Ureter (tissue), 1 donor: ENCODE measurements around the gene TMEM150A. TPM values are rescaled to one million over a fixed set of nuclear protein-coding genes. Genes with fewer than 3 reads are reported as not detected.
"Not testable (repeated sequence)": the region's sequence is repeated elsewhere in the genome, so short reads cannot be mapped to it uniquely, and the experiment has no call there.

Source experiments
- DNase-seq: peaks from one replicate; pipeline ENCODE4 v3.0.0-alpha.2; 2020; ENCODE audit warnings: low spot score
- total RNA-seq: library from RNA; stranded (reverse); gene quantifications from one replicate; pipeline ENCODE4 v1.2.4, GENCODE V29; 2023
- donor health status: DM: yes; HTN: yes; CAD: no.

Gene TMEM150A
- total RNA-seq, 1 donor from 2014 or later = 19.5 TPM

DNA sequence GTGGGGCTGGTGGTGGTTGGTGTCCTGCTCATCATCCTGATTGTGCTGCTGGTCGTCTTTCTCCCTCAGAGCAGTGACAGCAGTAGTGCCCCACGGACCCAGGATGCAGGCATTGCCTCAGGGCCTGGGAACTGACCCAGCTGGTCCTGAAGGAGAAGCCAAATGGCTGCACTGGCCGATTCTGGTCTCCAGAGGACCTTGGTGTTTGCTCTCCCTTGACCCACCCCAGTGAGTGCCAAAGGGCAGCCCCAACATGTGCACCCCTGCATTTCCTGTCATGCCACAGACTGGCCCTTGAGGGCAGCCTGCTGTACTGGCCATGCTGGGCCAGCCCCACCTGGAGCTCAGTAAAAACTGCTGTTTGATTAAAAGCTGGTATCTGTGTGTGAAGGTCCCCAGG lies 9.5 kb downstream of the TMEM150A start:
- DNase-seq = no peak

DNA sequence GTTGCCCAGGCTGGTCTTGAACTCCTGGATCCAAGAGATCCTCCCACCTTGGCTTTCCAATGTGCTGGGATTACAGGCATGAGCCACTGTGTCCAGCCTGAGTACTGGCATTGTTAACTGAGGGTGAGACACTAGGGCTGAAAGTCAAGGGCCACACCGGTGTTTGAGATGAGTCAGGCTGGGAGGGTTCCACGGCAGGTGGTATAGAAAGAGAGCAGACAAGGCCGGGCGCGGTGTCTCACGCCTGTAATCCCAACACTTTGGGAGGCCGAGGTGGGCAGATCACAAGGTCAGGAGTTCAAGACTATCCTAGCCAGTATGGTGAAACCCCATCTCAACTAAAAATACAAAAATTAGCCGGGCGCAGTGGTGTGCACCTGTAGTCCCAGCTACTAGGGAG lies 10.2 kb downstream of the TMEM150A start:
- DNase-seq = not testable (repeated sequence)

DNA sequence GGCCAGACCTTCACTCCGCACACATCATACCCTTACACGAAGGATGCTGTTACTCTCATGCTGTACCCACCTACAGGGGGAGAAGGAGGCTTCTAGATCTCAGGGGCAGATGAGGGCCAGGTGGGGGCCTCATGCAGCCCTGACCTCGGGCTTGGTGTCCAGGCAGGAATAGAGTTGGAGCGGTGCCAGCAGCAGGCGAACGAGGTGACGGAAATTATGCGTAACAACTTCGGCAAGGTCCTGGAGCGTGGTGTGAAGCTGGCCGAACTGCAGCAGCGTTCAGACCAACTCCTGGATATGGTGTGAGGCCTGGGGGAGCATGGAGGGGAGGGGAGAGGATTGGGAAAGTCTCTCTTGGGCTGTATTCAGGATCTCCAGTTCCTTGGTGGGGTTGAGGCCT lies 10.9 kb downstream of the TMEM150A start:
- DNase-seq = no peak

DNA sequence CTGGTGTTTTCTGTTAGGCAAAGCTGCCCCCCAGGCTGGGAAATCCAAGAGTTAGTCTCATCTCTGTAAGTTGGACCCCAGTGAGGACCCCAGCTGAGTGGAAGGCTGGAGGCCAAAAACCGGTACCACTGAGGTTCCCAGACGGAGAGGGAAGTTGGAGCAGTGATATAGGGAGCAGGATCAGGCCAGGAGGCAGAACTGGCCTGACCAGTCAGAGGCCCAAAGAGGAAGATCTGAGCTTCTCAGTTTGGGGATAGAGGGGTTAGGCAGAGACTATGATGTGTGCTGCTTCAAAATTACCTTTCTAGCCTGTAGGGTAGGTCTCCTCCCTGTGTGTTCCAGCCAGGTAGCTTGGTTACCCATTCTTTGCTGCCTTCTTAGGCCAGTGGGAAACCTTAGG lies 11.5 kb downstream of the TMEM150A start:
- DNase-seq = no peak

DNA sequence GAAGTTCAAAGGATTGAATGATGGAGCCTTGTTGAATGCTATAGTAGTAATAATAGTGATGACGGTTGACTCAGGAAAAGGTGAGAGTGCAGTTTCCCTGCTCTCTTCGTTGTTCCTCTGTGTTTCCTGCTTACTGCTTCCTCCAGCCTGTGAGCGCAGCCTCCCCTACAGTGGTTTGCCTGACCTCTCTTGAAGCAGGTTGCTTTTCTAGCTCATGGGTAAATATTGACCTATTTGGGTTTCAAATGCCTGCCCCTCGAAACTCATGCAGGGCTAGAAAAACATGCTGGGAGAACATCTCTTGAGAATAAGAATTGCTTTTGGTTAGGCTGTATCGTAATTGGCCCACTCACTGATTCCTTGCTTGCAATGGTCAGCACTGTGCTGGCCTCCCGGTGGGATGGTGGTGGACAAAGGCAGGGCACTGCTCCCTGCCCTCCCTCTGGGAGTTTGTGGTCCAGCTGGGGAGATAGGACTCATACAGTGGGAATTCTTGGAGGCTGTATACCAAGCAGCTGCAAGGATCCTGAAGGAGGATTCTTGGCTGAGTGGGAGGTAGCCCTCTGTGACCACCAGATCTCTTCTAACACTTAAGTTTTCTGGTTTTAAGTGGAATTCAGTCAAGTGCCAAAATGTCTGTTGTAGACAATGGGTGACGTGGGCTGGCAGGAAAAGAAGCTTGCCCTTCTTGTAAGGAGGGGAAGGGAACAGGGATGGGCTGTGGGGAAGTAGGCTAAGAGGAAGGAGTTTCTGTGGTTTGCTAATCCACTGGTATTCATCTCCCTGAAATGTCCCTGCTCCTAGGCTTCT lies 12.3 kb downstream of the TMEM150A start:
- DNase-seq = no peak

DNA sequence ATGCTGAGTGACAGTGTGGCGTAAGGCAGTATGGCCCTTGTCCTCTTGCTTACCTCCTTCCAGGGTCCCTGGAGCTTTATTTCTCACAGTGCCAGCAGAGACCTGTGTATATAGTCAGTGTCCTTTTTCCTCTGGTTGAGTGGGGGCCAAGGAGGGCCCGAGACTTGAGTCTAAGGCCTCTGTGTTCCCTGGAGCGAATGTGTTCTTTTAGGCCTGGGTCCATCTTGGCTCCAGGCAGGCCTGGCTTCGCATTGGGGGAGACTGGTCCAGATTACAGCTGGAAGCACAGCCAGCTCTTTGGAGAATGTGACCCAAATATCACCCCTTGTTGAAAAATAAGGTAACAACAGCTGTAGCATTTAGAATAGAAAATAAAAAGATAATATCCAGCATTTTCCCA lies 13.3 kb downstream of the TMEM150A start:
- DNase-seq = no peak

DNA sequence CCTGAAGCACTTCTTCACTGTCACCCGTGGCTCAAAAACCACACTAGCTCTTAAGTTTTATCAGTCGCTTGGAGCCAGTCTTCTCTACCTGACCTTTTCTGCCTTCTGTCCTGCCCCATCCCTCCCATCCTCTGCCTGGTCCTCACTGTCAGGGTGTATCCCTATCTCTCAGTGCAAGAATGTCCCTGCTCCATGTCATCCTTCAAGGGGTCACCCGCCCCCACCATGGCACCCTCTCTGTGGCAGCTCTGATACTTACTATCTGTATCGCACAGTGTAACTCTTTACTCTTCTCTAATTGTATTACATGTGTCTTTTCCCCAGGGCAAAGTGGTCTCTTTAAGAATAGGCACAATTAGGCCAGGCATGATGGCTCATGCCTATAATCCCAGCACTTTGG lies 13.9 kb downstream of the TMEM150A start:
- no peak for DNase-seq

DNA sequence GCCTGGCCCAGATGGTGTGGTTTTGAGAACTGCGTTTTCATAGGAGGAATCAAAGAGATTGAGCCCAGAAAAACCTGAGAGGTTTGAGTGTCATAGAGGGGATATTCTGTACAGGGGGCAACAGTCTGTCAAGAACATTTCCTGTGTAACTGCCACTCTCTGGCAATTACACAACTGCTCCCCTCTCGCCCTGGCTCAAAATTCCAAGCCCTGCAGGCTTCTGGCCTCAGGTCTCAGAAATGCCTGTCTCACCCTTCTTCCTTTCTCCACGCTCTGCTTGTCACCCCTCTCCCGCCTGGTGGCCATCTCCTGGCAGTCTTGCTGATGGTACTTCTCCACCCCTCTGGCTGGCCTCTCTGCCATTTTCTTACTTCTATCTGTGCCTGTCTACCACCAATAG lies 14.3 kb downstream of the TMEM150A start:
- no peak for DNase-seq

DNA sequence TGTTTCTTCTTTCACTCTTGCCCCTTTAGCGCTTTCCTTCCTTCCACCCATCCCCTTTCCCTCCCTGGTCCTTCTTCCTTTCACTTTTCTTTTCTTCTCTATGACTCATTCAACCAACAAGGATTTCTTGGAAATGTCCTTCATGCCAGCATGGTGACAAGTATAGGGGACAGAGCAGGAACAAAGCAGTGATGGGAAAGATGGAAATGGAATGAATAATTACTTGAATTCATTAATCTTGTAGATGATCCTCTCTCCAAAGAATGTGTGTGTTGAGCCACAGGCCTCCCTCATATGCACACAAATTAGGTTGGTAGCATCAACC lies 16.8 kb downstream of the TMEM150A start:
- no peak for DNase-seq

DNA sequence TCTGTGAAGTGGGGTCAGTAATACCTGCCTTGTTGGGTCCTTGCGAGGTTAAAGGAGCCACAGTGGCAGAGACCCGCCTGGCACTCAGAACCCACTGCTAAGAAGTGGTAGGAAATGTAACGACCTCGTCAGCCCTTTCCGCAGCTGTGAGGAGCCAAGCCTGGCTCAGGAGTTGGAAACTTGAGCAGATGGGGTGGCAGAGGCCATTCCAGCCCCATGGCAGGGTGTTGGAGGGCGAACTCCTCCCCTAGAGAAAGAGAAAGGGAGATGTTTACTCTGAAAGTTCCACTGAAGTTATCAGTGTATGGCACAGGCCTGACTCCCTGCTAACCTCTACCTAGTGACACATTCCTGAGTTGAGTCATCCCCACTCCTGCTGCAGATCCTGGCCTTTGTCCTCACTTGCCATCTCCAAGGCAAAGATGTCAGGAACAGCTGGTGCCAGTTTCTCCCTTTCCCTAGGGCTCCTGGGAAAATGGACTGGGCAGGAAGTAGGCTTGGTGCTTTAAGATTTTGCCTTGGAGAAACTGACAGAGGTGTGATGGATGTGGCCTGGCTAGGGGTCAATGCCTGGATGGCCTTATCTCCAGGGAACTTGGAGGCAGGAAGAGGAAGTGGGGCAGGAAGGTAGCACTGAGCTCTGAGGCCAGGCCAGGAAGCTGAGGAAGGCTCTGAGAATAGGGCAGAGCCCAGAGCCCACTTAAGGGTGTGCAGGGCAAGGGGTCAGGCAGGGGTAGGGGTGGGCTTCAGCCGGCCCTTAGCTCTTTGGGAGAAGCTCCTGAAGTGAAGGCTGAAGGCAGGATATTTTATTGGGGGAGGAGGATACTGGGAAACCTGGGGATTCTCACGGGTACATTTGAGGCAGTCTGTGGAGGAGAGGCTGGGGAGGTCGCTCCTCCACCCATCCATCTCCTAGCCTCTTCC lies 17.4 kb downstream of the TMEM150A start:
- DNase-seq = no peak

DNA sequence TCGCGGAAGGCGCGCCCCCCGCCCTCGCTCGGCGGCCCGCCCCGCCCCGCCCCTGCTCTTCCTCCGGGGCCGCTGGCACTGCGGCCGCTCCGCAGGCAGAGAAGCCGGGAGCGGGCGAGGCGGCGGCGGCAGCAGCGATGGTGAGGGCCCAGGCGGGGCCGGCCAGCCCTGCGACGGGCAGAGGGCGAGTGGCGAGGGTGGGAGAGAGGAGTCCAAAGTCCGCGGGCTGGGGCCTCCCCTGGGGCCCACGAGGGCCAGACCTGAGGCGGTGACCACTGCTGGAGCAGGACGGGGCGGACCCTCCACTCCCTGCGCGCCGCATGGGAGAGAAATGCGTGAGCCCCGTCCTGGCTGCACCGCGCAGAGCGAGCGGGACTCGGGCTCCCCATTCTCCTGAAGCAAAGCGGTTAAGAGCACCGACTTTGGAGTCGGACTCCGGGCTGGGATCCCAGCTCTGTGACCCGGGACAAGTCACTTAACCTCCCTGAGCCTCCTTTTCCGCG lies 18.1 kb downstream of the TMEM150A start, which contains the start of gene VAMP5:
Gene VAMP5 (plus strand): TSS at position 78 of the 503 bp plus-strand sequence. CDS start 60 bp downstream, at position 138.
- no peak for DNase-seq

DNA sequence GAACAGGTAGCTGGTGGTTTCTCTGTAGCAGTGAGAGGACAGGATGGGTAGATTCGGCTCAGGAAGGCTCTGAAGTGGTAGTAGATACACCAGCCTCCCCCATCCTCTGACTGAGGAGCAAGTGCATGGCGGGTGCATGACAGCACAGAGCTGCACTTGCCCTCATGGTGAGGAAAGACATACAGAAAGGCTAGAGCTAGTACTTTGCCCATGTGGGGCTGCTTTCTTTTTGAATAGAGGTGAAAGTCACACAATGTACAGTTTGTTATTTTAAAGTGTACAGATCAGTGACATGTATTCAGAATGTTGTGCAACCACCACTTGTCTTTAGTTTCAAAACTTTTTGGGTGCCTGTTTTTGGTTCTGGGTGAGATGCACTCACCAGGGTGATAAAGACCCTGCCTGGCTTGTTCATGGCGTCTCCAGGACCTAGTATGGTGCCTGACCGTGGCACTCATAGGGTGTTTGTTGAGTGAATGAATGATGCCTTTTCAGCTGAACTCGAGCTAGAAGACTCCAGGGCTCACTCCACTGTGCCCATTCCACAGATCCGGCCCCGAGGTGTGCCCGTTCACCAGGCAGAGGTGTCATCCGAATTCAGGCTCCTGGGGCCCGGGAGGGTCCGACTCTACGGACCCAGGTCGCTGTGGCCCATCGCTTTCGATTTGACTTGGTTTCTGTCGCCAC lies 18.7 kb downstream of the TMEM150A start:
- DNase-seq = no peak

DNA sequence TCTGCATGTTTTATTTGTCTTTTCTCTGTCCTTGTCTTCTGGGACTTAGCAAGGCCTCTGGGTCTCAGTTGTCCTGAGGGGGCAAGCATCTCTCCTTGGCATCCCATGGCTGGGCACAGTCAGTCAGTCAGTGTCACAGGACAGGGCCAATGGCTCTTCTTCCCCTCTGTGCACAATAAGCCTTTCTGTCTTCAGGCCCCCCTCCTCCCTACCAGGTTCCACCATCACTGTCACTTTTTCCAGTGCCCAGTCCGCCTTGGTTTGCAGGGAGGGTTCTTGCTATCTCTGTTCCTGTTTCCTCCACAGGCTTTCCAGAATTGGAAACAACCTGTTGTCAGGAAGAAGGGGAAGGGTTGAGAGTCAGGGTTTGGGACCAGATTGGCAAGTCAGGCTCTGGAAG lies 20.0 kb downstream of the TMEM150A start:
- no peak for DNase-seq

DNA sequence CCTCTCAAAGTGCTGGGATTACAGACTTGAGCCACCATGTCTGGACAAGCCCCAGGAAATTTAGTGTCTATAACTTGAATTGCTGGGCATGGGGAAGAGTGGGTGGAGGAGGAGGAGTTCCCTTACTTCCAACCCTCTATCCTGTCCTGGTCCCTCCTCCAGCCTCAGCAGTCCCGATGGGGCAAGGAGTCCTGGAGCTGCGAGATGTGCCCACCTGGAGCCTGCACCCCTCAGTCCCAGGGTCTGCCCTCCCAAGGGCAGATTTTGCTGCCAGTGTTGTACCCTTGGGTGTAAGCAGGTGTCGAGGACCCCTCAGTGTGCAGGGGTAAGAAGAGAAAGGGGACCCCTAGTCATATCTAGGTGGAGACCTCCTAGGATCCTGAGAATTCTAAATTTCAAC lies 22.3 kb downstream of the TMEM150A start:
- DNase-seq = no peak

DNA sequence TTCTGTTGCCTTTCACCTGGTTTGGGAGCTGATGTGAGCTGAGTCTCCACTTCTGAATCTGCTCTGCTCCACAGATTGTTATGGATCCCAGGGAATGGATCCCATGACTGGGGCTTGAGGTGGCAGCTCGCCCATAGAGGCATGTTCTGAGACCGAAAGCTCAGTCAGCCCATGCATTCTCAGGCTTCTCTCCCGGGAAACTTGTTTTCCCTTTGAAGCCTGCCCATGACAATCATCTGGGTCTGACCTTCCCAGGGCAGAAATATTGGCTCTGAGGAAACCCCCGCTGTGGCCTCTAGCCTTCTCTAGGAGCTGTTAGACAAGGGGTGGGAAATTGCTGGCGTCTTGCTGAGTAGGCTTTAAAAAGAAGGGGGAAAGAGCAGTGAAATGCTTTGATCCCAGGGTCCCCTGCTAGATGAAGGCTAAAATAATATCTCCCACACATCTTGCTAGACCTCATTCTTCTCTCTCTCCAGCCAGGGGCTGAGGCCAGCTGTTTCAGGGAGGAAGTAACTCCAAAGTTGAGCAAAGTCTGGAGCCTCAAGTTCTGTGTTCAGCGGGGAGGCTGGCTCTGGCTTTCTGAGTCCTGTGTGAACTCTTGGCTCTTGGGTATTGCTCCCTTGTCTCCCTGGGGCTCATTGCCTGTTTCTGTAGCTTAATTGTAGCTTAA lies 23.1 kb downstream of the TMEM150A start:
- no peak for DNase-seq

DNA sequence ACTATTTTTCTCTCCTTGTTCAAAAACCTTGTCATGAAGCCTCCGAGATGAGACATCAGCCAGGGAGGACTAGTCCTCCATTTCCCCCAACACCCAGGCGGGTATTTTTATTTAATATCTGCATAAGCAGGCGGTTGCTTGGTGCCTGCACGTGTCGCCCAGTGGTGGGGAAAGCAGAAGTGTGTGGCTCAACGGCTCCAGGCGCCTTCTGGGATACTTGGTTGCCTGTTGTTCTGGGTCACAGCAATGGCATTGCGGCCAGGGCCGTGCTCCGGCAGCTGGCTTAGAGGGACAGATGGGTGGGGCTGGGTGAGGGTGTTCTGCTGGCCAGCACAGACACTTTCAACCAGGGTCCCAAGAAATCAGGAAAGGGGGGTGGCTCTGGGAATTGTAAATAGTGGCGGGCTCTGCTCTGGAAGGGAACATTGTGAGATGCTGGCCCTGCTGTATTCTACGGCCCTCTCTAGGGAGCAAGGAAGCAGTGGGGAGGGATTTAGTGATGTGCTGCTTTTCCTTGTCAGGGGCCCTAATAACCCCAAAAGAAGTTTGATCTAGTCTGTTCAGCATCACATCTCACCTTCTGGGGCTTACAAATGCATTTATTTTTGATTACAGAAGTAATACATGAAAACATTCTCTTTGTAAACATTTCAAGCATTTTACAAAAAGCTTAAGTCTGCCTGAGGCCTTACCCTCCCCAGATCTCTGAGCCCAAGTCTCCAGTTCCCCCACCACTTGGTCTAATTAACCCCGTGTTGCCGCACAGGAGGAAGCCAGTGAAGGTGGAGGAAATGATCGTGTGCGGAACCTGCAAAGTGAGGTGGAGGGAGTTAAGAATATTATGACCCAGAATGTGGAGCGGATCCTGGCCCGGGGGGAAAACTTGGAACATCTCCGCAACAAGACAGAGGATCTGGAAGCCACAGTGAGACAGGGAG lies 24.0 kb downstream of the TMEM150A start:
- no peak for DNase-seq

DNA sequence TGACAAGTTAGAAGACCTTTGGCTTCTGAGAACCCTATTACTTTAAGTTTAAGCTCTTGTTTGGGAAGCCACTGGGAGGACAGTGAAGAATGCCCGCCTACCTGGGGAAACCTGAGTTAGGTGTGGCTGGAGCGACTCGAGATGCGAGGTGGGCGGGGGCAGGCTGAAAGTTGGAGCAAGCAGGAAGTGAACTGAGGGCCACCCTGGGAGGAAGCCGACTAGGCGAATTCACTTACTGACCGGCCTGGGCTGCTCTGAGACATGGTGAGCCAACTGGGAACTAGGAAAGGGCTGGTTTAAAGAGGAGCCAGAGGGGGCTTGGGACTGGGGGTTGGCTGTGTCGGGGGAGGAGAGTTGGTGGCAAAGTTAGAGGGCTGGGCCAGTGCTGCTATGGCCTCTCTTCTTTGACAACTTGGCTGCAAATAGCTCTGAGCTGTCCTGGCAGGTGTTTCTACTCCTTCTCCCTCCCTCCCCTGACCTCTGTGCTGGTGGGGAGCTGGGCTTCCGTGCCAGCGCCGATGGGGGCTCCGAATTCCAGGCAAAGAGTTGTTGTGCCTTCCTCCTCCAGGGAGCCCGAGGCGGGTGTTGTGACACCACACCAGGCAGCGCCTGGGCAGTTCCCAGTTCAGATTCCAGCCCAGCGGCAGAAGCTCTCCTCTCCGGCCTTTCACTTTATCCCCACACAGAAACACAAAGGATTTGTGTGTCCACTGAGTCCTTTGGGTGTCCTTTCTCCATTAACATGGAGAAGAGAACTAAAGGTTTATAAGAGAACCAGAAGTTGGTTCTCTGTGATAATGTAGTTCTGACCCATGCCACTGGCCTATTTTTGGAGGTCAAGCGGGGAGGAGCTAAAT lies 24.9 kb downstream of the TMEM150A start, which contains the start of gene VAMP8:
Gene VAMP8 (plus strand): TSS at position 201 of the 857 bp plus-strand sequence. CDS start 61 bp downstream, at position 262.
- DNase-seq = peak; percentile 87

DNA sequence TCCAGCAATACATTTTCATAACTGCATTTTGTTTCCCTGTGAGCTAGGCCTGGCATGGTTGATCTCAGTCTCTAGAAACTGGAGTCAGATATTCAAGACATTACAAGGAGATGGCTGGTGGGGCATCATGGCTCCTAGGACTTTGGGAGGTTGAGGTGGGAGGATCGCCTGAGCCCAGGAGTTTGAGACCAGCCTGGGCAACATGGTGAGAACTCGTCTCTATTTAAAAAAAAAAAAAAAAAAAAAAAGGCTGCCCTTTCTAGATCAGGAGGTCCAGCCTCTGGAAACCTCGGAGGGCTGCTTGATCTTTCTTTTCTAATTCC lies 25.5 kb downstream of the TMEM150A start:
- DNase-seq = no peak

DNA sequence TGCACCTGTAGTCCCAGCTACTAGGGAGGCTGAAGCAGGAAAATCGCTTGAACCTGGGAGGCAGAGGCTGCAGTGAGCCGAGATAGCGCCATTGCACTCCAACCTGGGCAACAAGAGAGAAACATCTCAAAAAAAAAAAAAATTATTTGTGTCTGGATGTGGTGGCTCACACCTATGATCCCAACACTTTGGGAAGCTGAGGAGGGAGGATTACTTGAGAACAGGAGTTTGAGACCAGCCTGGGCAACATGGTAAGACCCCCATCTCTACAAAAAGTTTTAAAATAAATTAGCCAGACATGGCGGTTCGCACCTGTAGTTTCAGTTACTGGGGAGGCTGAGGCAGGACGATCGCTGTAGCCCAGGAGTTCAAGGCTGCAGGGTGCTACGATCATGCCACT lies 26.8 kb downstream of the TMEM150A start:
- DNase-seq = no peak
